HG02970 (cell line): ENCODE results near the gene ROBO3.

ENCODE experiments used
- ATAC-seq: cut with Tn5 transposase; IDR thresholded peaks from one replicate; pipeline ENCODE4 v1.9.1; 2021; ENCODE audit warnings: mild to moderate bottlenecking, moderate library complexity, moderate number of reproducible peaks; ENCODE audit not compliant: unreplicated experiment, low FRiP score

The ROBO3 gene

DNA sequence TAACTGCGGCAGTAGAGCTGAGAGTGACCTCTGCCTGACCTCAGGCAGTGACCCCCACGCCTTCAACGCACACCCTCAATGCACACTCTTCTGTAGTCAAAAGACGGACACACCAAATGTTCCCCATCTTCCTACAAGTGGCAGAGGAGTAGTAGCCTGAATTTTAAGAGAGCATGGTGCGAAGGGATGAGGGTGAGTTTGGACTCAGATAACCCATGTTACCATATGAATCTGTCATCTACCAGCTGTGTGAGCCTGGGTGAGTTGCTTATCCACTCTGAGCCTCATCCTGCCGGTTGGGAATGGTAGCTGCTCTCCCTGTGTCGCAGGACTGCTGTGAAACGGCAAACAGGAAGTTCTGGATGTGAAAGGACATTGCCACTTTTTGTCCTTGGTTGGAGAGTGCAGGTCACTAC lies 20.6 kb upstream of the ROBO3 start:
- no peak for ATAC-seq

DNA sequence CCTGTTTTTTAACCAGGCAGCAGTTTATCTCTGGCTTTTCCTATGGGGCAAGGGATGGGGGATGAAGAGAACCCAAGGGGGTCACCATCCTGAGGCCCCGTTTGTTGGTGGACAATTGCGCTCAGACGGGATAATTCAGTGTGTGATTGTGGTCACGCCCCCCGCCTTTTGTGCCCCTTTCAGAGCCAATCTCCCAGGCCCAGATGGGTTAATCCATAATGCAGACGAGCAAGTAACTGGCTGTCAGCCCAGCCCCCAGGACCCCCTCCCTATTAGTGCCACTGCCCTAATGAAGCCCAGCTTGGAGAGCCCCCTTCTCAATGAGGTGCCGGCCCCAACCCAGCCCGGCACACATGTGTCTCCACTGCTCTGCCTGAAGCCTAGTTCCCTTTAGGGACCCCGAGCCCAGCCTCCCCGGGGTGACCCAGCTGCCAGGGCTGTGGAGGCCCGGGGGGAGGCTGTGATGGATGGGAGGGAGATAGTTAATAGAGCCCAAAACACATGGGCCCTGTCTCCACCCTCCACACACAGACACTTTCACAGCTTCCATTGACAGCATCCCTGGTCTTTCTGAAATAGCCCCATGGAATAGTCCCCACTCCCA lies 19.1 kb upstream of the ROBO3 start:
- ATAC-seq = no peak

DNA sequence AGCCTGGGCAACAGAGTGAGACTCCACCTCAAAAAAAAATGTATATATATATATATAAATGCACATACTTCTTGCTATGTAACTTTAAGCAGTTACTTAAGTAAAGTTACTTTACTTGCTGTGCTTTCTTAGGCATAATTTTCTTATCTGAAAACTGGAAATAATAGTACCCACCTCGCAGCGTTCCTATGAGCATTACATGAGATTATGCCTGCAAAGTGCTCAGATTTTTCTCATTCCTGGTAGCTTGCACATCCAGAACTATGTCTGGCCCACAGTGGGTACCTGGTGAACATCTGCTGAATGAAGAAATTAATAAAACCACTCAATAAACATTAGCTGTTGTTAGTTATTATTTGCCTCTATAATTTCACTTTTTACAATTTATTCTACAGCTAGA lies 6.1 kb upstream of the ROBO3 start:
- no peak for ATAC-seq

DNA sequence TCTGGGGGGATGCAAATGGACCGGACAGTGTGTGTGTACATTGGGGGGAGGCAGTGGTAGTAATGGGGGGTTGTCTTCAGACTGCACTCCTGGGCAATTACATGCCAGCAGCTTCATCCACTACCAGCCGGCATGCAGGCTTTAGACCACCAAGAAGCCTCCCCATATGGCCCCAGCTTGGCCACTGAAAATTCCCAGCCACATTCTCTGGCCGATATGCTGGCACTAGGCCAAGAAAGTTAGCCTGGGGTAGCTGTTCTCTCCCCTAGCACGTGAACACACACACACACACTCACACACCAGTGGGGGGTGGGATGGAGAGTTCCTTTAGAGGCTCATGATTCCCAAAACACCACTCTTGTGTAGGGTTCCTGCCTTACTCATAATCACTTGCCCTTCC lies 3.6 kb upstream of the ROBO3 start:
- ATAC-seq = no peak

DNA sequence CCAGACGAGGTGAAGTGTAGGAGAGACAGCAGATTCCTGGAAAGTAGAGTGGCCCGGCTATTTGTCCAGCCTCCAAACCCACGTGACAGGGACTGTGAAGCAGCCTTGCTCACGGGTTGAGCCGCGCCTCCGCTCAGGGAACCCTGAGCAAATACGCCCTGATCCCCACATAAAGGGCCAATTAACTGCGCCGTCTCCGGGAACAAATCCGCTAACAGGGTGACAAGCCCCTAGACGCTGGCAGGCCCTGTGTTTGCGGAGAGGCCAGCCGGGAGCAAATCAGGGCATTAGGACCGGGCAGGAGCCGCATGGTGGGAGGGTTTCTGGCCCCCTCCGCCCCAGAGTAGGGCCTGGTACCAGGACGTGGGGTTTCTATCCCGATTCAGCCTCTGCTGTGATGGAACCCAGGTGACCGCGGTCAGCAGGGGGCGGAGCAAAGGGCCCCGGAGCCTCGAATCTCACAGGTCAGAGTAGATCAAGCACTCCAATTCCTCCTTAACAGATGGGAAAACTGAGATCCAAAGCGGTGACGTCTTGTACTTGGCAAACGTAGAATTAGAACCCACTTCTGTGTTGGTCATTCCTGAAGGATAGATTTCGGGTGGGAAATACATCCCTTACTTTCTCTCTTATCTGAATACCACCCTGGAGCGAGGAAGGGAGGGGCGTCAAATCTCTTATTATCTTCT lies 2.0 kb upstream of the ROBO3 start:
- no peak for ATAC-seq

DNA sequence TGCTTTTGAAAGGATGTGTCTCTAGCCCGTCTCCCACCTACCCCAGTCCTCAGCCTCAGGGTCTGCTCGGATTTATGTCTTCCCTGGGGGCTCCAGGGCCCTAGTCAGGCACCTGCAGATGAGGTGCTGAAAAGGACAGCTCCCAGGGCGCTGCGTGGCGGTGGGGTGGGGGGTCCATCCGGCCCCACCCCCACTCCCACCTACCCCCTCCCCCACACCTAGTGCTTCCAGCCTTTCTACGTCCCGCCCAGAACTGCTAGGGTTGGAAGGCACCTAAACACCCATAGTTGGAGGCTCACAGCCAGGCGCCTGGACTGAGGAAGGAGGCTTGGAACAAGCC lies 1.4 kb upstream of the ROBO3 start:
- no peak for ATAC-seq

DNA sequence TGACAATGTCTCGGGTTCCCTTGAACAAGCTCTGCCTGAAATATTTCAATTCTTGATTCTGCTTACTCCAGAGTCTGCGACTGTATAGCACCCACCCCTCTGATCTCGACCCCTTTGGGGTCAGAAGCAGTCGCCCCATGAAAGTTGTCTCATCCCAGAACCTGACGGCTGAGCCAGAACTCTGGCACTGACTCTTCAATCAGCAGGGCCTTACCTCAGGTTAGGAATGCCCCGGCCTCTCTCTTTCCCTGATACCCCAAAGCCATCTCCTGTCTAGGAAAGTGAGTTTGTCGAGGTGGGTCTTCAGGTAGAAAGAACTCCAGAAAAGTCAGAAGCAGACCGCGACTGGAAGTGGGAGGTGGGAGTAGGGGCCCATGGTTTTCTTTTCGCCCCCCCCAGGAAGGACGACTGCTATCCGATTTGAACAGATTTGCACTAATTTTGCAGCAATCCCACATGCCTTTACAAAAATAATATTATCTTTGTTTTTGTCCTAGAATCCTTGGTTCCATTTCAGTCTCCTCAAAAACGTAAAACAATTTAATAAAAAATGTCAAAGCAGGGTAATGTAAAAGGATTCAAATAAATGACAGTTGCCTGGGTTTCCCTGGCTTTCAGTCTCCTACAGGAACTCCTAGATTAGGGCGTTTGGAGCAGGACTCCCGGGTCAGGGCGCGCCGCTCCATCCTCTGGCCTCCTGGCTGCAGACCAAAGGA lies 898 bp upstream of the ROBO3 start:
- ATAC-seq = no peak

DNA sequence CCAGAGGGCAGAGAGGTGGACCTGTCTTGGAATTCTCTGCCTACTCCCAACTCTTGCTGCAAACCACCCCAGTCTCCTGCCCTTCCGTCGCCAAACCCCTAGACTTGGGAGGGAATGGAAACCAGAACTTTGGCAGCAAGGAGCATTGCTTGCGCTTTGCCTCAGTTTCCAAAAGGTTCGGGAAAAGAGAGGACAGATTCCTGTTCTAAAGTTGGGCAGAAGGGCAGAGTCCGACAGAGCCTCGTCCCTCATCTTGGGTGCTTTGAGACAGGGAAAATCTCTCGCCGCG lies 396 bp upstream of the ROBO3 start:
- ATAC-seq = no peak

DNA sequence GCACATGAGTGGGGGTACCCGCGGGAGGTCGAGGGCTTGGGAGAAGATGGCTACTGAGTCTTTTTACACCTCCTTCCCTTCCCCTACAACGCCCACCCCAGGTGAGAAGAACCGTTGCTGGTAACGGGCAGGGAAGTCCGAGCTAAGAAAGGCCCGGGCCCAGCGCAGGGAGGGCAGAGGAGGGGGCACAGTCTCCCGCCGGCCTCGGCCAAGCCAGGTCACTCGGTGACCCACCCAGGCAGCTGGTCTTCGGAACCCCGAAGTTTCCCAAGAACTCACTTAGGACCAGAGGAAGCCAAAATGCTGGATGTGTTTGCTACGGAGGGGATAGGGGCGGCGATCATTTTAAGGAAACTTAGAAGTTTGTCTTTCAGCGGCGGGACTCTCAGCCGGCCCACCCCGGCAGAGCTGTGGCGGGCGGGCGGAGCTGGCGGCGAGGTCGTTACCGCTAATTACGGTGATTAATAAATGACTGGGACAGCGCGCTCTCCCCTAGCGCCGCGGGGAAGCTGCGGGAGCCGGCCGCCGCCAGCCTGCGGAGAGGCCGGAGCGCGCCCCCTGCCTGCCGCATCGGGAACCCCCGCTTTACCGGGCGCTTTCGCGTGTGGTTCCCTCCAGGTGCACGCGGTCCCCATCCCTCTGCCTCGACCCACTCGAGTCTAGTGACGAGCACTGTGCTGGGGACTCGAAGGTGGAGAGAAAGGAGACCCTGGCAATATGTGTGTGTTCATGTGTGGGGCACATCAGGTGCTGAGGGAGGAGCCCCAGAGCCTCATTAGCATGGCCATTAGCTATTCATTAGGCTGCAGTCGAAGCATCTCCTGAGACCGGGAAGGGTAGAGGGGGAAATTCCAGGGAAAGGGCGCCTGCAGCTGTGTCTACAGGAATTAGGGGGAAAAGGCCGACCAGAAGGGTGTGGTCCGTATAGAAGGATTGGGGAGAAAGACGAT lies 945 bp downstream of the ROBO3 start:
- no peak for ATAC-seq

DNA sequence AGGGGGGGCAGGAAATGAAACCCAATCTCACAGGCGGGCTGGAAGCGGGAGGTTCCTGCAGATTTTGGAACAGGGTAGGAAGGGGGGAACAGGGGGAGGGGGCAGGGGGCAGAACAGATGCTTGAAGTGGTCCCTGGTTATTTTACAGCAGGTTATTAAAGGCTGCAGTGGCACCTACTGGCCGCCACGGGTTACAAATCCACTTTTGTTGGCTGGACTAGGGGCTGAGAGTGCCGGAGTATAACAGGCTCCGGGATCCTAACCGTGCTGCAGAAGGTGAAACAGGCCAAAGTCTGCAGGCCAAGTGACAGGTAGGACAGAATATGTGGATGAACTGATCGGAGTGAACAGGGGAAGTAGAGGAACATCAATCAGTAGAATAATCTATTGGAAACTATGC lies 2.5 kb downstream of the ROBO3 start:
- no peak for ATAC-seq

DNA sequence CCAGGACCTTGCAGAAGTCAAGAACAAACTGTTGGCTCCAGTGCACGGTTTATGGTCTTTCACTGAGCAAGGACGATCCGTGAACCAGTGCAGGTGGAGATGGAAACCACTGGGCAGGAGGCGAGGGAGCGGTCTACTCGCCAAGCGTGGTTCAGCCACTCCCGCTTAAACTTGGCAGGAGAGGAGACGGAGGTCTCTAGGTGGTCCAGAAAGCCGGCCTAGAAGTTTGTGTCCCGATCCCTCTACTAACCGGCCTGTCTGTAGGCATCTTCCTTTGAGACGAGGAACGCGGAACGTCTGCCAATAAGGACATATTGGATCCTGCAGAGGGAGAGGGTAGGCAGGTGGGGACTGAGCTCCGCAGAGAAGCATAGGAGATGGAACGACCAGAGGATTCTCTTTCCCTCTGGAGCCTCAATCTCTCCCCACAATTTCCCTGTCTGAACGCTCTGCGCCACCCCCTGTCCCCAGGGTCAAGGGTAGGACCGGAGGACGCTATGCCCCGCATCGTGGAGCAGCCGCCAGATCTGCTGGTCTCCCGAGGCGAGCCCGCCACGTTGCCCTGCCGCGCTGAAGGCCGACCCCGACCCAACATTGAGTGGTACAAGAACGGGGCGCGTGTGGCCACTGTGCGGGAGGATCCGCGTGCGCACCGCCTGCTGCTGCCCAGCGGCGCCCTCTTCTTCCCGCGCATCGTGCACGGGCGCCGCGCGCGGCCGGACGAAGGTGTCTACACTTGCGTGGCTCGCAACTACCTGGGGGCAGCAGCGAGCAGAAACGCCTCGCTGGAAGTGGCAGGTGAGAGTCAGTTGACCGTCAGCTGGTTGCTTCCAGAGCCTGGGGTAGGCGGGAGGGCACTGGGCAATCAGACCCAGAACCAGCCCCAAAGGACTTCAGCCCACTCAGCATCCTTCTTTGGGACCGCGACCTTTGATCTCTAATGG lies 3.4 kb downstream of the ROBO3 start:
- no peak for ATAC-seq

DNA sequence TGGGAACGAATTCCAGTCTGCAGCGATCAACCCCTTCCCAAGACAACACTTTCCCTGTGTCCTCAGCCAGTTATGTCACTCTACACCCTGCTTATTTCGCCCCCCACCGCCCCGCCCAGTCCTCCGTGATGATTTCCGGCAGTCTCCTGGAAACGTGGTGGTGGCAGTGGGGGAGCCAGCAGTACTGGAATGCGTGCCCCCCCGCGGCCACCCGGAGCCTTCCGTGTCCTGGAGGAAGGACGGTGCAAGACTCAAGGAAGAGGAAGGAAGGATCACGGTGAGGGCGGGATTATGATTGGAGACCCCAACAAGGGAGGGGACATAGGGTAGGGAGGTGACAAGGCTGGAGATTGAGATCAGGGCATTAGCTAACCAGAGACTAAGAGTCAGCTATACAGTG lies 4.1 kb downstream of the ROBO3 start:
- no peak for ATAC-seq

DNA sequence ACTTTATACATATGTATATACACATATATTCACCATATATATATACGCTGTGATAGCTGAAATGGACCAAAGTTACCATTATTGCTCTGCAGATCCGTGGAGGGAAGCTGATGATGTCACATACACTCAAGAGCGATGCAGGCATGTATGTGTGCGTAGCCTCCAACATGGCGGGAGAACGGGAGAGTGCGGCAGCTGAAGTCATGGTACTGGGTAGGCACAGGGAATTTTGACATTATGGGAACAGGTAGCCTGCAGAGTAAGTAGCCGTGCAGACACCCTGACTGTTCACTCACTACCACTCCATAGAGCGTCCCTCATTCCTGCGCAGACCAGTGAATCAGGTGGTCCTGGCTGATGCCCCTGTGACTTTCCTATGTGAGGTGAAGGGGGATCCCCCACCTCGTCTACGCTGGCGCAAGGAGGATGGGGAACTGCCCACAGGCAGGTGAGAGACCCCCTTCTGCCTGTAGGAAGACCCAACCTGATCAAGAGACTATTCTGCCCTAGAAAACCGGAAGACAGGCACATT lies 4.7 kb downstream of the ROBO3 start:
- no peak for ATAC-seq

DNA sequence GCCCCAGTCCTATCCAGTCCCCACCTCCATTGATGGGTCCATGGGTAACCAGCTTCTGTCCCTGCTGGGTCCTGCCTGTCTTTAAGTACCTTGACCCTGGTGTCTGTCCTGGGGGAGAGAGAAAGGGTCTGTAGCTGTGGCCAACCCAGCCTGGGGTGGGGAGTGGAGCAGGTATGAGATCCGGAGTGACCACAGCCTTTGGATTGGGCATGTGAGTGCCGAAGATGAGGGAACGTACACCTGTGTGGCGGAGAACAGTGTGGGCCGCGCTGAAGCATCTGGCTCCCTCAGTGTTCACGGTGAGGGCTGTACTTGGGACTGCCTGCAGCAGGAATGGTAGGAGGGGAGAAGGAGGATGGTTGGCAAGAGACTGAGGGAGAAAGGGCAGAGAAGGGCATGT lies 5.2 kb downstream of the ROBO3 start:
- ATAC-seq = no peak

DNA sequence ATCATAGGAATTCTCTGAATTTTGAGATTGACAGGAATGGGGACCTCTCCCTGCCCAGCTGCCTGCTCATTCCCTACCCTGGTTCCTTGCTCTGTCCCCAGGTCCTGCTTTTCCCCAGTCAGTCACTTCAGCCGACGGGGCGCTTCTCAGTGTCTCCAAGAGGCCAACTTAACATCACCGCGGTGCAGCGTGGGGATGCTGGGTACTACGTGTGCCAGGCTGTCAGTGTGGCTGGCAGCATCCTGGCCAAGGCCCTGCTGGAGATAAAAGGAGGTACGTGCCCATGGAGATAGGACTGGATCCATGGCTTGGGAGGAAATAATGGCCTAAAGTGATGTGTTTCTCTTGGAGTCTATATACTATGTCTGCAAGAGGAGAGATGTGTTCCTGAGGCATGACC lies 7.0 kb downstream of the ROBO3 start:
- no peak for ATAC-seq

DNA sequence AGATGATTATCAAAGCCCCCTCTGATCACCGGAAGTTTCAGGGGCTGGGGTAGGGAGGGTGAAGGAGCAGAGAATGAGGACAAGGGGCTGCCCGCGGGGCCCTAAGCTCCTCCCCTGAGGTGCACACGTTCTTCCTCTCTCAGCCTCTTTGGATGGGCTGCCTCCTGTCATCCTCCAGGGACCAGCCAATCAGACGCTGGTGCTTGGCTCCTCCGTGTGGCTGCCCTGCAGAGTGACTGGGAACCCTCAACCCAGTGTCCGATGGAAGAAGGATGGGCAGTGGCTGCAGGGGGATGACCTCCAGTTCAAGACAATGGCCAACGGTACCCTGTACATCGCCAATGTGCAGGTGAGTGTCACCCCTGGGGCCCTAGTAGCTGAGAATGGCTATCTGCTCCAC lies 7.5 kb downstream of the ROBO3 start:
- no peak for ATAC-seq

DNA sequence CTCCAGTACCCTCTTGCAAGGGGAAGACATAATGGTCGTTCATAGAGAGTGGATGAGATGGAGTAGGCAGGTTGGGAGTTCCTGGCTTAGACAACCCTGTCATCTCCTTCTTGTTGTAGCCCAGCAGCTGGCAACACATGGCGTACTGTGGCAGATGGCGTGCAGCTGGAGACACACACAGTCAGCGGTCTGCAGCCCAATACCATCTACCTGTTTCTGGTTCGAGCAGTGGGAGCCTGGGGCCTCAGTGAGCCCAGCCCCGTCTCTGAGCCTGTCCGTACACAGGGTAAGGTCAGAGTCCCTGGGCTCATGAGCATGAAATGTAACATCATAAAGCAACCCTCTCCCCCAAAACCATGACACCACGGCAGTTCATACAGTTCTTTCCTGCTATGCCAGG lies 8.7 kb downstream of the ROBO3 start:
- ATAC-seq = no peak

DNA sequence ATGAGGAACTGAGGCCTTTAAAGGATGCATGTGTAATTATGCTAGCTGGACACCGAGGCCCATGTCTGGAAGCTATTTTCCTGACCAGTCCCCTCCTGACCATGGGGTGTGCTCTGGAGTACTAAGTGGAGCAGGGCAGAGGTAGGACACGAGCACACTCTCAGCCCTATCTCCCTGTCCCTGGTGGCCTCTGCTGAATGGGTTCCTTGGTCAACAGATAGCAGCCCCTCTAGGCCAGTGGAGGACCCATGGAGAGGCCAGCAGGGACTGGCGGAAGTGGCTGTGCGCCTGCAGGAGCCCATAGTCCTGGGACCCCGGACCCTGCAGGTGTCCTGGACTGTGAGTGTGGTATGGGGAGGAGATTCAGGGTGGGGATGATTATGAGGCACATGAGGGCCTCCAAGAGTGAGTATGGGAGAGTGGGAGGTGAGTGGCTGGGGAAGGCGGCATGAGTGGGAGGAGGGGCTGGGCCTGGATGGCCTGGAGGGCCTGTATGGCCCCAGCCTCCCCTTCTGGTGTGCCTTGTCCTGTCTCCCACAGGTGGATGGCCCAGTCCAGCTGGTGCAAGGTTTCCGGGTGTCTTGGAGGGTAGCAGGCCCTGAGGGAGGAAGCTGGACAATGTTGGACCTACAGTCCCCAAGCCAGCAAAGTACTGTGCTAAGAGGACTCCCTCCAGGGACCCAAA lies 9.5 kb downstream of the ROBO3 start:
- no peak for ATAC-seq

DNA sequence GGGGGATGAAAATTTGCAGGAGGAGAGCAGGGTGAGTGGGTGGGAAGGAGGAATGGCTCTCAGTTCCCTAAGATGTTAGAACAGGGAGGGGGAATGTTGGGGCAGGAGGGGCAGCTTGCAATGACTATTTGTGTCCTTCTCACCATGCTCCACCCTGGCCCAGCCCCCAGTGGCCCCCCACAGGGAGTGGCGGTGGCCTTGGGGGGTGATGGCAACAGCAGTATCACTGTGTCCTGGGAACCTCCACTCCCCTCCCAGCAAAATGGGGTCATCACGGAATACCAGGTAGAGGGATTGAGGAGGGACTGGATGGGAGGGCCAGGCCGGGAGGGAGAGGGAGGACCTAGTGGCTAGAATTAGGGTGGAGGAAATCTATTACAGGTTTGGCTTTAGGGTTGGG lies 10.2 kb downstream of the ROBO3 start:
- no peak for ATAC-seq
